Measurements from ENCODE around the gene CCDC88C.

- no peak for TF ChIP-seq CTCF (conservative IDR thresholded peaks at IDR 0.05; ENCODE audit: low read depth in 2 of 2)
- TF ChIP-seq POLR2AphosphoS5 (IDR thresholded peaks at IDR 0.05; ENCODE audit: low read depth) = no peak
- no peak for TF ChIP-seq EZH2 (IDR thresholded peaks at IDR 0.05; ENCODE audit: low read depth, unreplicated experiment)
- no peak for TF ChIP-seq EZH2phosphoT487 (IDR thresholded peaks at IDR 0.05; ENCODE audit: unreplicated experiment)
These were observed 42.5 kb downstream of the CCDC88C start for GRCh38 chr14:91374879-91375702.
